Measurements from ENCODE around the gene TMTC3.

- TF ChIP-seq CTCF (IDR thresholded peaks at IDR 0.05; ENCODE audit: control extremely low read depth in 1 of 3, insufficient read depth in 1 of 3, low read depth in 1 of 3, low read length in 3 of 3) (no peak), CHD2 (IDR thresholded peaks at IDR 0.05; ENCODE audit: low read length) (no peak), CEBPB (IDR thresholded peaks at IDR 0.05; ENCODE audit: low read depth, low read length) (no peak), POLR2A (IDR thresholded peaks at IDR 0.05; ENCODE audit: control extremely low read depth in 1 of 2, low read depth in 2 of 2, low read length in 2 of 2) (no peak), BCL11A (IDR thresholded peaks at IDR 0.05; ENCODE audit: low read depth in 2 of 2, low read length in 2 of 2) (no peak), POLR2AphosphoS5 (IDR thresholded peaks at IDR 0.05; ENCODE audit: low read depth, low read length) (no peak), HDAC2 (IDR thresholded peaks at IDR 0.05; ENCODE audit: borderline replicate concordance in 1 of 2, low read depth in 2 of 2, low read length in 2 of 2) (no peak), SP4 (IDR thresholded peaks at IDR 0.05; ENCODE audit: low read length) (no peak), RFX5 (IDR thresholded peaks at IDR 0.05; ENCODE audit: borderline replicate concordance, low read depth, low read length) (no peak), YY1 (IDR thresholded peaks at IDR 0.05; ENCODE audit: low read depth, low read length) (no peak), GABPA (IDR thresholded peaks at IDR 0.05; ENCODE audit: borderline replicate concordance, insufficient read depth, low read length) (no peak), SIN3A (conservative IDR thresholded peaks at IDR 0.05 in 1 of 2, IDR thresholded peaks at IDR 0.05 in 1 of 2; ENCODE audit: low read depth in 1 of 2, low read length in 2 of 2) (no peak)
These were observed 8.0 kb downstream of the TMTC3 start for GRCh38 chr12:88150063-88150462.

Measured in H1 (cell line).